Measurements from ENCODE around the gene SARDH.

SARDH gene

GRCh38 chr9:133643362-133643755 is 94.8 kb downstream of the SARDH start:
- H3K79me1 ChIP-seq (ENCODE audit: low read length): no peaks in the 10 kb centered on the region
- no peaks in the 10 kb centered on the region for H3K36me3 ChIP-seq (ENCODE audit: control insufficient read depth, insufficient read depth, low read length)
- H3K4me3 ChIP-seq (ENCODE audit: low read length): no peak overlapping the region
- H2BK5ac ChIP-seq (ENCODE audit: low read length): no peak overlapping the region
- no peak overlapping the region for H2AK5ac ChIP-seq (ENCODE audit: low read length)
- H4K5ac ChIP-seq (ENCODE audit: low read length): no peak overlapping the region
- H3K23ac ChIP-seq (ENCODE audit: low read length): no peak overlapping the region
- no peaks in the 10 kb centered on the region for H3K4me1 ChIP-seq (ENCODE audit: control insufficient read depth, low read depth, low read length)
- no peak overlapping the region for H2BK15ac ChIP-seq (replicated peaks; ENCODE audit: low read depth)
- H3K4ac ChIP-seq (ENCODE audit: low read depth, low read length): no peak overlapping the region
- no peak overlapping the region for H4K8ac ChIP-seq (ENCODE audit: low read depth, low read length)
- H3K79me2 ChIP-seq (ENCODE audit: control insufficient read depth, insufficient read depth, low read length): no peaks in the 10 kb centered on the region
- no peaks in the 10 kb centered on the region for H3K27me3 ChIP-seq (ENCODE audit: insufficient read depth, low read length, poor library complexity)
- no peak for DNase-seq
- no peak overlapping the region for H3K56ac ChIP-seq (ENCODE audit: low read length)
- no CpG with 5 or more reads among the region's 20 CpGs for WGBS (ENCODE audit: extremely low coverage, insufficient coverage, low lambda C conversion rate)
- no peak overlapping the region for H3K27ac ChIP-seq (ENCODE audit: low read depth, low read length)
- no peak overlapping the region for H3K18ac ChIP-seq (ENCODE audit: low read length)
- no peak overlapping the region for H3K9ac ChIP-seq (ENCODE audit: low read length)
- no peak overlapping the region for H2BK120ac ChIP-seq (ENCODE audit: low read depth, low read length)
- no peak overlapping the region for H3K4me2 ChIP-seq (ENCODE audit: low read length)

GRCh38 chr9:133642708-133643361 is 95.3 kb downstream of the SARDH start:
- Histone ChIP-seq H3K23ac (ENCODE audit: low read length) (peak overlapping the region; percentile 66), H4K5ac (ENCODE audit: low read length) (no peak overlapping the region), H3K79me1 (ENCODE audit: low read length) (no peaks in the 10 kb centered on the region), H2BK15ac (replicated peaks; ENCODE audit: low read depth) (no peak overlapping the region), H2BK120ac (ENCODE audit: low read depth, low read length) (no peak overlapping the region), H4K8ac (ENCODE audit: low read depth, low read length) (no peak overlapping the region), H2AK5ac (ENCODE audit: low read length) (no peak overlapping the region), H3K4me1 (ENCODE audit: control insufficient read depth, low read depth, low read length) (no peaks in the 10 kb centered on the region), H3K4me3 (ENCODE audit: low read length) (no peak overlapping the region), H3K4ac (ENCODE audit: low read depth, low read length) (no peak overlapping the region), H3K56ac (ENCODE audit: low read length) (no peak overlapping the region), H3K36me3 (ENCODE audit: control insufficient read depth, insufficient read depth, low read length) (no peaks in the 10 kb centered on the region), H2BK5ac (ENCODE audit: low read length) (no peak overlapping the region), H3K9ac (ENCODE audit: low read length) (no peak overlapping the region), H3K27me3 (ENCODE audit: insufficient read depth, low read length, poor library complexity) (no peaks in the 10 kb centered on the region), H3K18ac (ENCODE audit: low read length) (no peak overlapping the region), H3K27ac (ENCODE audit: low read depth, low read length) (no peak overlapping the region), H3K4me2 (ENCODE audit: low read length) (no peak overlapping the region), H3K79me2 (ENCODE audit: control insufficient read depth, insufficient read depth, low read length) (no peaks in the 10 kb centered on the region)
- no peak for DNase-seq
- no CpG with 5 or more reads among the region's 16 CpGs for WGBS (ENCODE audit: extremely low coverage, insufficient coverage, low lambda C conversion rate)

GRCh38 chr9:133641861-133642595 is 96.1 kb downstream of the SARDH start:
- H3K36me3 ChIP-seq (ENCODE audit: control insufficient read depth, insufficient read depth, low read length): no peaks in the 10 kb centered on the region
- no peak overlapping the region for H2AK5ac ChIP-seq (ENCODE audit: low read length)
- no peak overlapping the region for H4K8ac ChIP-seq (ENCODE audit: low read depth, low read length)
- no peak overlapping the region for H4K5ac ChIP-seq (ENCODE audit: low read length)
- H2BK120ac ChIP-seq (ENCODE audit: low read depth, low read length): no peak overlapping the region
- no peaks in the 10 kb centered on the region for H3K79me1 ChIP-seq (ENCODE audit: low read length)
- WGBS (ENCODE audit: extremely low coverage, insufficient coverage, low lambda C conversion rate): no CpG with 5 or more reads among the region's 25 CpGs
- no peaks in the 10 kb centered on the region for H3K4me1 ChIP-seq (ENCODE audit: control insufficient read depth, low read depth, low read length)
- H3K4ac ChIP-seq (ENCODE audit: low read depth, low read length): no peak overlapping the region
- H3K27ac ChIP-seq (ENCODE audit: low read depth, low read length): no peak overlapping the region
- H3K4me2 ChIP-seq (ENCODE audit: low read length): no peak overlapping the region
- no peak overlapping the region for H3K56ac ChIP-seq (ENCODE audit: low read length)
- DNase-seq: no peak
- H2BK15ac ChIP-seq (replicated peaks; ENCODE audit: low read depth): no peak overlapping the region
- H3K18ac ChIP-seq (ENCODE audit: low read length): no peak overlapping the region
- no peak overlapping the region for H3K23ac ChIP-seq (ENCODE audit: low read length)
- H3K4me3 ChIP-seq (ENCODE audit: low read length): no peak overlapping the region
- no peaks in the 10 kb centered on the region for H3K27me3 ChIP-seq (ENCODE audit: insufficient read depth, low read length, poor library complexity)
- no peak overlapping the region for H2BK5ac ChIP-seq (ENCODE audit: low read length)
- H3K79me2 ChIP-seq (ENCODE audit: control insufficient read depth, insufficient read depth, low read length): no peaks in the 10 kb centered on the region
- H3K9ac ChIP-seq (ENCODE audit: low read length): no peak overlapping the region

- H3K56ac ChIP-seq (ENCODE audit: low read length): no peak overlapping the region
- H3K23ac ChIP-seq (ENCODE audit: low read length): no peak overlapping the region
- no peak overlapping the region for H3K27ac ChIP-seq (ENCODE audit: low read depth, low read length)
- no peak overlapping the region for H3K4me2 ChIP-seq (ENCODE audit: low read length)
- no peak overlapping the region for H3K18ac ChIP-seq (ENCODE audit: low read length)
- H3K36me3 ChIP-seq (ENCODE audit: control insufficient read depth, insufficient read depth, low read length): no peaks in the 10 kb centered on the region
- no peak overlapping the region for H3K4ac ChIP-seq (ENCODE audit: low read depth, low read length)
- DNase-seq: no peak
- H3K79me1 ChIP-seq (ENCODE audit: low read length): no peaks in the 10 kb centered on the region
- no peaks in the 10 kb centered on the region for H3K4me1 ChIP-seq (ENCODE audit: control insufficient read depth, low read depth, low read length)
- H3K79me2 ChIP-seq (ENCODE audit: control insufficient read depth, insufficient read depth, low read length): no peaks in the 10 kb centered on the region
- WGBS (ENCODE audit: extremely low coverage, insufficient coverage, low lambda C conversion rate): no CpG with 5 or more reads among the region's 7 CpGs
- no peak overlapping the region for H2BK5ac ChIP-seq (ENCODE audit: low read length)
- no peak overlapping the region for H4K8ac ChIP-seq (ENCODE audit: low read depth, low read length)
- no peaks in the 10 kb centered on the region for H3K27me3 ChIP-seq (ENCODE audit: insufficient read depth, low read length, poor library complexity)
- H2BK15ac ChIP-seq (replicated peaks; ENCODE audit: low read depth): no peak overlapping the region
- H2BK120ac ChIP-seq (ENCODE audit: low read depth, low read length): no peak overlapping the region
- no peak overlapping the region for H4K5ac ChIP-seq (ENCODE audit: low read length)
- no peak overlapping the region for H3K4me3 ChIP-seq (ENCODE audit: low read length)
- H2AK5ac ChIP-seq (ENCODE audit: low read length): no peak overlapping the region
- no peak overlapping the region for H3K9ac ChIP-seq (ENCODE audit: low read length)
These were observed 96.8 kb downstream of the SARDH start for GRCh38 chr9:133641396-133641655.

GRCh38 chr9:133640580-133641395 is 97.4 kb downstream of the SARDH start:
- H3K4me1 ChIP-seq (ENCODE audit: control insufficient read depth, low read depth, low read length): no peaks in the 10 kb centered on the region
- H3K9ac ChIP-seq (ENCODE audit: low read length): no peak overlapping the region
- no peak overlapping the region for H2BK120ac ChIP-seq (ENCODE audit: low read depth, low read length)
- H3K79me1 ChIP-seq (ENCODE audit: low read length): no peaks in the 10 kb centered on the region
- H3K36me3 ChIP-seq (ENCODE audit: control insufficient read depth, insufficient read depth, low read length): no peaks in the 10 kb centered on the region
- H4K8ac ChIP-seq (ENCODE audit: low read depth, low read length): no peak overlapping the region
- no peak overlapping the region for H4K5ac ChIP-seq (ENCODE audit: low read length)
- no peak overlapping the region for H2AK5ac ChIP-seq (ENCODE audit: low read length)
- H3K23ac ChIP-seq (ENCODE audit: low read length): no peak overlapping the region
- no peak overlapping the region for H3K56ac ChIP-seq (ENCODE audit: low read length)
- no peak overlapping the region for H3K4ac ChIP-seq (ENCODE audit: low read depth, low read length)
- no peak overlapping the region for H3K18ac ChIP-seq (ENCODE audit: low read length)
- H3K4me3 ChIP-seq (ENCODE audit: low read length): no peak overlapping the region
- no peaks in the 10 kb centered on the region for H3K27me3 ChIP-seq (ENCODE audit: insufficient read depth, low read length, poor library complexity)
- H3K4me2 ChIP-seq (ENCODE audit: low read length): no peak overlapping the region
- H2BK15ac ChIP-seq (replicated peaks; ENCODE audit: low read depth): no peak overlapping the region
- no peak overlapping the region for H2BK5ac ChIP-seq (ENCODE audit: low read length)
- no peak overlapping the region for H3K27ac ChIP-seq (ENCODE audit: low read depth, low read length)
- no peaks in the 10 kb centered on the region for H3K79me2 ChIP-seq (ENCODE audit: control insufficient read depth, insufficient read depth, low read length)
- no CpG with 5 or more reads among the region's 13 CpGs for WGBS (ENCODE audit: extremely low coverage, insufficient coverage, low lambda C conversion rate)
- DNase-seq: no peak

Data from mesendoderm (in vitro differentiated cells).